Stimulated activated CD4-positive, alpha-beta T cell treated with anti-CD3 and anti-CD28 coated beads, Interleukin-4, amount 100 ng/mL, for 1 hour (primary cell): ENCODE measurements around the gene THSD4.
"Not testable (repeated sequence)": the region's sequence is repeated elsewhere in the genome, so short reads cannot be mapped to it uniquely, and the experiment has no call there.

Experiments
- DNase-seq: peaks from one replicate; pipeline ENCODE4 v3.0.0-alpha.2; 2020

The THSD4 gene

DNA sequence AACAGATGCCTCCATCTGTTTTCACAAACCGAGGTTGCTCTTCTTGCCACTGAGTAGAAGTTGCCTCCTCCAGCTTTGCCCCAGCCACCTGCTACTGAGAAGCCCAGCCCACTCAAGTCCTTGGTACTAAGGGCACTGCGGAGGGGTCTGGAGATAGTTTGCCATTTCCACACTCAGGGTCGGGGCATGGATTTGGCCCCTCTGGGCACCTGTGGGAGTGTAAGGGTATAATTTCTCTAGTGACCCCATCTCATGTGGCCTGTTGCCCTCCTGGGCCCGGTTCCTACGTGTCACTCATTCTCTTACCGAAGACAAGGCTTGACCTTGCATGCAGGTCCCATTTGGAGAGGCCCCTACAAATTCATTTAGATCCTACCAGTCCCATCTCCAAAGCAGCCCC is 79.0 kb downstream of the THSD4 start:
- no peak for DNase-seq

DNA sequence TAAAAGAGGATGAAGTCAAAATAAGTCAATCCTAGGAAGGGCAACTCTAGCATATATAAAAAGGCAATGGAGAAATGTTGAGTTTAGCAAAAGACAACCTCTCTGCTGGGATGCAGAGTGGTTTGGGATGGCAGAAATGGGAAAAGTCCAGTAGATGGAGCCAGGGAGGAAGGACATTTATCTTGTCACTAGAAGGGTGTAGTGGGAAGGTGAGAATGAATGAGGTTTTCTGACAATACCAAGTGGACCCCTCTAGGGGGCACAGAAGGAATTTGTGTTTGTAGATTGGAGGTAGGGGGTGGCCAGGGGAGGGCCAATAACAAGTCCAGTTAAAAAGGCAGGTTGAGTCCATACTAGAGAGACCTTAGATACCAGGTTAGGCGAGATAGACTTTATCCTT is 80.0 kb downstream of the THSD4 start:
- no peak for DNase-seq

DNA sequence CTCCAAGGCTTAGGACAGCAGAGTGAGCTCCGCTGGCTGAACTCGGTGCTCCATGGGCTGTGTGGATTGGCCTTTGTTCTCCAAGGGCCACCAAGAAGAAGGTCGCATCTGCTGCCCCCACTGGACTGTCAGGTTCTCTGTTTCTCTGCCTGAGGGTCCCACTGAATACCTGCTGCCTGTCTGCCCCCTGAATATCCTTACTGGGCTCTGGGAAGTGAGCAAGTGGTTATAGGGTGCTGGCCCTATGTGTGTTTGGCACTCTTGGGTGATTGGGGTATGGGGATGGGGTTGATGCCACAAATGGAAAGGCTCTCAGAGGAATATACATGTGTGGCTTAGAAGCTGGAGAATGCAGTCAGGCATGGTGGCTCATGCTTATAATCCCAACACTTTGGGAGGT is 82.3 kb downstream of the THSD4 start:
- DNase-seq = no peak

DNA sequence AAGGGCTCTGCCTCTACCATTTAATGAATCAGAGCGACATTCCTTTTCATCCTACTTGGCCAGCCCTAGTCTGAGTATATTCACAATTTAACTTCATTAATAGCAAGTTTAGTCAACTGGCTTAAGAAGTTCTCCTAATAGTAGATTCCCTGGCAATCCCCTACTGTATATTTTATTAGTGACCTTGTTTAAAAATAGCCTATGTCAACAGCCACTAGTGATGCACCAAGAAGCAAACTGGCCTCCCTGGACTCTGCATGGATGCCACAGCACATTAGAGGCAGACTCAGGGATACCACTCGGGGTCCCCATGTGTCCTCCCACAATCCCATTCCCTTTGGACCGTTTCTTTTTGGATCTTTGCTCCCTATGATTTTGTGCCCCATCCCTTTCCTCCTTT is 83.6 kb downstream of the THSD4 start:
- DNase-seq = no peak

DNA sequence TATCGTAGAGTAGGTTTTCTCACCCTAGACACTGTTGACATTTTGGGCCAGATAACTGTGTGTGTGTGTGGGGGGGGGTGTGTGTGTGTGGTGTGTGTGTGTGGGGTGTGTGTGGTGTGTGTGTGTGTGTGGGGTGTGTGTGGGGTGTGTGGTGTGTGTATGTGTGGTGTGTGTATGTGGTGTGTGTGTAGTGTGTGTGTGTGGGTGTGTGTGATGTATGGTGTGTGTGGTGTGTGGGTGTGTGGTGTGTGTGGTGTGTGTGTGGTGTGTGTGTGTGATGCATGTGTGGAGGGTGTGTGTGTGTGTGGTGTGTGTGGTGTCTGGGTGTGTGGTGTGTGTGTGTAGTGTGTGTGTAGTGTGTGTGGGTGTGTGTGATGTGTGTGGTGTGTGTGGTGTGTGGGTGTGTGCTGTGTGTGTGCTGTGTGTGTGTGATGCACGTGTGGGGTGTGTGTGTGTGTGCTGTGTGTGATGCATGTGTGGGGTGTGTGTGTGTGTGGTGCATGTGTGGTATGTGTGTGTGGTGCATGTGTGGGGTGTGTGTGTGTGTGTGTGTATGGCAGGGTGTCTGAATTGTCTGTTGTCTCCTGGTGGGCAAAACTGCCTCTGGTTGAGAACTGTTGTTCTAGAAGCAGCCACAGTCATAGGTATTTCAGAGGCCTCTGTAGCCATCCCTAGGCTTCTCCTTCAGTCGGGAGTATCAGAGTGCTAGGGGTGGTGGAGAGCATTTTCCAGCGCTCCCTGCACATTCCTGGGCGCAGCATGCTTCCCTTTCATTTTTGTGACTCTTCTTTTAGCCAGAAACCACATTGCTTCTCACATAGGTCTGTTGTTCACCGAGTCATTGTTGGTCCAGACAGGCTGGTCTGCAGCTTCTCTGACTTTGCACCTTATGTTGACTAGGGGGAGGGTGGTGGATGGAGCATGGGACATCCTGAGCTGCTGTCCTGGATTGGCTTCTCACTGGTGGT is 84.4 kb downstream of the THSD4 start:
- no peak for DNase-seq

DNA sequence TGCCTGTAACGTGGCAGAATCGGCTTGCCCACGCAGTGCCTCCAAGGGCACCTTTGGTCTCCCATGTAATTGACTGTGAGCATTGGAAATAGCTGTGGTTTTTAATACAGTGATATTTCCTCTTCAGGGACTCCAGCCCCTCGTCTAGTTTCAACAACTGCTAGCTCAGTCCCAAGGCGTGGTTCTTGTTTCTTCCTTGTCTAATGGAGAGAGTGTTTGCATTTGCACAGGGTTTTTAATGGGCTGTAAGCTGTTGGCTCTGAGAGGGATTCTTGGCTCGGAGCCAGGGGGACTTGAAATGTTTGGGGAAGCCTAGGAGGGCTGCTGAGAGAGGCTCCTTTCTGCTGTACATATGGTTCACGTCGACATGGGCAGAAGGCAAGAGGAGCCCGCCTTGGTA is 86.2 kb downstream of the THSD4 start:
- DNase-seq = no peak

DNA sequence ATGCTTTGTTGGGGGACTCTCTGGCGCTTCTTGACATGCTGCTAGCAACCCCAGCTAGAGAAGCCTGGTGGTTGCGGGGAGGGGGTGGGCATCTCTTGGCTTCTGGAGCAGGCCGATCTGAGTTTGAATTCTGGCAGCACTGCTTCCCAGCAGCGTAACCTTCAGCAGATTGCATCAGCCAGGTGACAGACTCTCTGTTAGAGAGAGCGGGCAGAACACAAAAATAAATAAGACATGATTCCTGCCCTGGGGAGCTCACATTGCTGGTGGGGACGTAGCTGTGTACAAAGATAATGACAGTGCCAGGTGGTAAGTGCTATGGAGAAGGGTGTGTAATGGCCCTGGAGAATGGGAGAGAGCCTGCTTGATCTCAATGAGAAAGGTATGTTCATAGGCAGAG is 87.4 kb downstream of the THSD4 start:
- DNase-seq = no peak

DNA sequence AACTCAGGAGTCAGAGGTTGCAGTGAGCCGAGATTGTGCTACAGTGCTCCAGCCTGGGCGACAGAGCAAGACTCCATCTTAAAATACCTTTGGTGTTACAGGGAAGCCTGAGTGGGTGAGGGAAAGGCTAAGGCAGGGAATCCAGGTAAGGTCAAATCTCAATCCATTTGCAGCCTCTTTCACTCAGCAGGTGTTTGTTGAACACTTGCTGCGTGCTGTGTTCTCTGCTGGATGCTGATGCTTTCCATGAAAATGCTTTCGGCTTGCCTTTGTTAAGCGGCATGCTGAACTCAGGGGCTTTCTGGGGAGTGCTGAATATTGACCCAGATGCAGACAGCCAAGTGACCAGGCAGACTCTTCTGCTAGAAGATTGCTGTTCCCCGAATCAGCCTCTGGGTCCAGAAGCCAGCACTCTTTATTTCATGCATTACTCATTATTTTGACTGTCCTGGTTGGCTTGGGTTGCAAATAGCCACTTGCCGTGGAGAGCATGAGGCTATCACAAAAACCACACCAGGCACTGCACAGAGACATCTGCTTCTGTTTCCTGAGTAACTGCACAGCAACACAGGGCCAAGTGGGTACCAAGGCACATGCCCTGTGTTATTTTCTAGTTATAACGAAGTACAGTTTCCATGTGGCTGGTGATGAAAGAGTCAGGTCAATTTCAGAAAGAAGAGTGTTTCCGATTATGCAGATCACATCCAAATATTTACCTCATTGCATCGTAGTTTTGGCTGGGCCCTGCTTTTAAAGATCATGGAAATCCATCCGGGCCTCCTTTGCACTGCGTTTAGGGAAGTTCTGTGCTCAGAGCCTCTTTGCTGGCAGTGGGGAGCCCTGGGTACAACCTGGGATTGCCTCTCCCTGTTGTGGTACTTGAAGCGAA is 88.6 kb downstream of the THSD4 start:
- DNase-seq = no peak

DNA sequence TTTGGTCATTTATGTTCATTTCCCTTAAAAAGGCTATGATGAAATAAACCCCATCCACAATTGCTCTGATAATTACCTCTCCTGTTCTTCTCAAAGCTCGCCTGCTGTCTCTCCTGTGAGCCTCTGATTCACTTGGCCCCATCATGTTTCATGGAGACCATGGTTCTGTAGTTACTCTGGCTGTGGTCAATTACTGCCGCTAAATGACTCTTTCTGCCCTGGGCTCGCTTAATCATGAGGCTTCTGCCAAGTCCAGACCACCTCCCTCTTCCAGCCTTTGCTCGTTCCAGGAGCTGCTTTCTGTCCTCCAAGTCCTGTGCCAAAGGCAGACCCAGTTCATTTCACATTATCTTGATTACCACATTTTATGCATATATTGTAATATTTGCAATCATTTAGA is 91.9 kb downstream of the THSD4 start:
- no peak for DNase-seq

DNA sequence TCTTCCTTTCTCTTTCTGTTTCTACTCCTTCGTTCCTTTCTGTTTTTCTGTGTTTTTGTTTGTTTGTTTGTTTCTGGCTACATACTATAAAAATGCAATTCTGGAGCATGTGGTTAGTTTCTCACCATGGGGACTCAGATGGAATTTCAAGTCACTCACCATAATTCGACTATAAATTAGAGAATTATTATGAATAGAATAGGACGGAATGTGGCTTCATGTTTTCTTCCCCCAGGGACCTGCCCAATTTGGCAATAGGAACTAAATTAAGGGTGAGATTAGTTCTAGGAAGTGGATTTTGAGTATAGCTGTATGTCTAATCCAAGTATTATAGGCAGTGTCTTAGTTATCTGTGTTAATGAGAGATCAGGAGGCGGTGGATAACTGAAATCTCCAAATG is 96.9 kb downstream of the THSD4 start:
- DNase-seq = no peak

DNA sequence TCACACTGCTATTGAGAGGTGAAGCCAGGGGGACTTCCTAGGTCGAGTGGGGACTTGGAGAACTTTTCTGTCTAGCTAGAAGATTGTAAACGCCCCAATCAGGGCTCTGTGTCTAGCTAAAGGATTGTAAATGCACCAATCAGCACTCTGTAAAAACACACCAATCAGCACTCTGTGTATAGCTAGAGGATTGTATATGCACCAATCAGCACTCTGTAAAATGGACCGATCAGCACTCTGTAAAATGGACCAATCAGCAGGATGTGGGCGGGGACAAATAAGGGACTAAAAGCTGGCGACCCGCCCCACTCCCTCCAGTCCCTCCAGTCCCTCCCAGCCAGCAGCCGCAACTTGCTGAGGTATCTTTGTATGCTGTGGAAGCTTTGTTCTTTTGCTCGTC is 98.7 kb downstream of the THSD4 start:
- DNase-seq = not testable (repeated sequence)

DNA sequence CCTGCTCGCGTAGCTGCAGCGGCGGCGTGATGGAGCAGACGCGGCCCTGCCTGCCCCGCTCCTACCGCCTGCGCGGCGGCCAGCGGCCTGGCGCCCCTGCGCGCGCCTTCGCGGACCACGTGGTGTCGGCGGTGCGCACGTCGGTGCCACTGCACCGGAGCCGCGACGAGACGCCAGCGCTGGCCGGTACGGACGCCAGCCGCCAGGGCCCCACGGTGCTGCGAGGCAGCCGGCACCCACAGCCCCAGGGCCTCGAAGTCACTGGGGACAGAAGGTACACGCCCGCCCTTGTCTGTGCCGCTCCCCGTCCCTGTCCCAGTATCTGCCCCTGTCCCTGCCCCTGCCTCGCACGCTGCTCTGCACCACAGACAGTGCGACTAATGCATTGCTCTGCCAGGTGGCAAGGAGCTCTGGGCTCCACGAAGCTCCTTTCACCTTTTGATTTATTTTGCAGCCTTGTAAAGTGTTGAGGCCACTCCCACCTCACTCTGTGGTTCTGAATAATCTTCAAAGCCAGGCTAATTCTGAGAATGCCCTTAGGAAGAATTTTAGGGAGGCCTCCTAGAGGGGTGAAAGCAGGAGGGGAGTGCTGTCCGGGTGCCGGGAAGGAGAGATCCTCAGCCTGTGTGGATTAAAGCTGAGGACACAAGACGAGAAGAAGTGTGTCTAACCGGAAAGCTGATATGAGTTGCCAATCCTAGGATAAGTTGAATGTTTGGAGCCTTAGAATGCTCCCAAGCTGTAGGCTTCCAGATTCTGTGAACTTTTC is 100.0 kb downstream of the THSD4 start:
- DNase-seq = no peak

DNA sequence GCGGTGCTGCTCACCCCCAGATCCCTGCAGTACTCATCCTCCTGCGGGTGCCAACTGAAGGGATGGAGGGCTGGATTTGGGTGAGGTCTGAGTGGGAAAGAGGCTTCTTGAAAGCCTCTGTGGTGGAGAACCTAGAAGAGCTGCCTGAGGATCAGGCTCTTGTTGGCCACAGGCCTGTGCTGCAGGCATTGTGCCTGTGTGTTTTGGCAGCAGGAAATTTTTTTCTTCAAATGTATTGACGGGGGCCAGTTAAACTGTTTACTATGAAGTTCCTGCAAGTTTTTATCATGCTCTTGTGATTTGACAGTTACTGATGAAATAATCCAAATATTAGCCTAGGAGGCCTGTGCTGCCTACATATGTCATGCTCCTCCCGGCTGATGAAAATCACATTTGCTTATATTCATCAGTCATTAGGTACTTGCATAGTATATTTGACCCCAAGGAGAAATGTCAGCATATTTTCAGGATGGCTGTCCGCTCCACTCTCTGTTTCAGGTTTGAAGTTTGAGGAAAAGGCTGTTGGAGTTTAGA is 103.1 kb downstream of the THSD4 start:
- no peak for DNase-seq

DNA sequence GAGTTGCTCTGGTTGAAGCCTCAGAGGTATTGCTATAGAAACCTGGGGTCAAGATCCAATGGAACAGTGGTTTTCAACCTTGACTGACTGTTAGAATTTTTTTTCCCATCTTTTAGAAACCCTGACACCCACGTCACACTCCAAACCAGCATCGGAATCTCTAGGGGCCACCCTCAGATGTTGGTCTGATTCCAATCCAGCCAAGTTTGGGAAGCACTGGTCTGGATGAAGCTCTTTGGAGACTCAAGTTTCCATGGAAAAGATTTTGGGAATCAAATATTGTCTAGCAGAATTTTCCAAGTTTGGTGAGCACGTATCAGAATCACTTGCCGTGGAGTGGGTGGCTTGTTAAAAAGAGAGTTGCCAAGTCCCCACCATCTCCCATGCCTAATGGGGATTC is 103.8 kb downstream of the THSD4 start:
- no peak for DNase-seq

DNA sequence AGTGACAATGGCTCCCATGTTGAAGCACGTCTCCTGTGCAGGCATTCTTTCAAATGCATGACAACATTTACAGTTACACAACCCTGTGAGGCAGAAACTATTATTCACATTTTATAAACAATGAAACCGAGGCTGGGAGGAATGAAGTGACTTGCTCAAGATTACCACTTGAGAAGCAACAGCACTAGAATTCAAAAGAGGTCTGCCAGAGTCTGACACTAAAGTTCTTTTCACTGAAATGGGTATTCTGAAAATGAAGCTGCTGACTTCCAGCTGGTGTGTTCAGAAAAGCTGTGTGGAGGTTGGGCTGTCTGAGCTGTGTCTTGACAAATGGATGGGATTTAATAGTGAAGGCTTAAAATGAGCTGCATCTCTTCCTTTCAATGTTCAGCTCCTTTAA is 104.4 kb downstream of the THSD4 start:
- no peak for DNase-seq

DNA sequence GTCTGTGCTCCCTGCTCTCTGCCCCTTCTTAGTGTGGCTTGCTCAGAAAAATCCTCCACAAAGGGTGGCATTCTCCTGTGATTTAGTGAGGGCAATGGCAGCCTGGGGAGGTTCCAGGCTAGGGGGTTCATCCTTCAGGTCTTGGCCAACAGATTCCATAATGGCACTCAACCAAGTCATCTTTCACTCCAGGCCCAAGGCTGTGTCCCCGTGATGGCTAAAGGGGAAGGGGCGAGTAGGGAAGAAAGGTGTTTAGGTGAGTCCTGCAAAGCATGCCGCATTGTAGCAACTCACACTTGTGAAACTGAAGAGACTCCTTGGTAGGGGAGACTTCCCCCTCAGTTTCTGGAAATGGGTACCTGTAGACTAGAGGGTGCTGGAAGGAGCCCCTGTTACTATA is 105.6 kb downstream of the THSD4 start:
- no peak for DNase-seq

DNA sequence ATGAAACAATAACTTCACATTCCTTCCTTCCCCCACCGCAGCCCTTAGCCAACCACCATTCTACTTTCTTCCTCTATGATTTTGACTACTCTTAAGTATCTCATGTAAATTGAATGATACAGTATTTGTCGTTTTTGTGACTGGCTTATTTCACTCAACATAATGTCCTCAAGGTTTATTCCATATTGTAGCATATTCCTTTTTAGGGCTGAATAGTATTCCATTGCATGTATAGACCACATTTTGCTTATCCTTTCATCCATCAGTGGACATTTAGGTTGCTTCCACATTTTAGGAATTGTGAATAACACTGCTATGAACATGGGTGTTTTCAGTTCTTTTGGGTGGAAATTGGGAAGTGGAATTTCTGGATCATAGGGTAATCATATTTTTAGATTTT is 106.1 kb downstream of the THSD4 start:
- no peak for DNase-seq

DNA sequence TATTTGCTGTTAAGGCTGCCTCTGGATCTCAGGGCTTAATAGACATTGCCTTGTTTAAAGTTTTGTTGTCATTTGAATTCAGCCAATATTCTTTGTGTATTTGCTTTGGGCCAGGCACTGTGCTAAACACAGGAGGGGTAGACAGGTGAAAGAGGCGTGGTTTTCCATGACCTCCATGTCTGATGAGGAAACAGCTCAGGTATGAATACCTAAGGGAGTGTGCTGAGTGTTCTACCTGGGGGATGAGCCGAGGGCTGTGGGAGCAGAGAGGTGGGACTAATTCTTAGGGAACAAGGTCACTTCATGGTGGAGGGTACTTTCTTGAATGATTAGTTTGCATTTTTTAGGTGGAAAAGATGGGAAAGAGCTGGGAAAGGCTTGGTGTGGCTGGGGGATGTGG is 108.2 kb downstream of the THSD4 start:
- DNase-seq = no peak

DNA sequence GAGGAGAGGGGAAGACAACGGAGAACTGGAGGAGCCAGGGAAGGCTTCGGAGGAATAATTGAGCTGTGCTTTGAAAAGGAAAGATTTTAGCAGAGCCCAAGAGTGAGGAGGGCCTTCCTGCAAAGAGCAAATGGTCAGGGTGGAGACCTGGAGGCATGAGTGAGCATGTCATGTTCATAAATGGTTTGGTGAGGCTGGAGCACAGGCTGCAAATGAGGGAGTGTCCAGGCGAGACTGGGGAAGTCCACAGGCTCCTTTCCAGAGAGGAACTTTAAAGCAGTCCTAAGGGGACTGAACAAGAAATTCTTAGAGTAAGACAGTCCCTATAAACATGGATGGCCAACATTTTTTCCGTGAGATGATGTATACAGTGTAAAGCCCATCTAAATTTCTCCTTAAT is 108.8 kb downstream of the THSD4 start:
- DNase-seq = no peak

DNA sequence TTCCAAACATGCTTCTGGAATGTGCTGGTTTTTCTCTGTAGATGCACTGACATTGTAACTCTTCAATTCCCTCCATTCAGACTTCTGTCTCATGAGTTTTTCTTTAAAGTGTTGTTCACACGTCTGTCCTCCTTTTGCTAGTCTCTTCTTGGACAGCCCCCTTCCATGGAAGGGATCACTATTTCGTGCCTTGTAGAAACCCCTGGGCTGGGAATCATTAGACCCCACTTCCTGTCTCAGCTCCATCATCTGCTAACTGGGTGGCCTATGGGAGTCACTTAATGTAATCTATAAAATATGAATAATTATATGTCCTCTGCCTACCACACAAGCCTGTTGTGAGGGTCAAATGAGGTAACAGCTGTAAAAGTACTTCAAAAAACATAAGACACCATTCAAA is 110.6 kb downstream of the THSD4 start:
- no peak for DNase-seq

DNA sequence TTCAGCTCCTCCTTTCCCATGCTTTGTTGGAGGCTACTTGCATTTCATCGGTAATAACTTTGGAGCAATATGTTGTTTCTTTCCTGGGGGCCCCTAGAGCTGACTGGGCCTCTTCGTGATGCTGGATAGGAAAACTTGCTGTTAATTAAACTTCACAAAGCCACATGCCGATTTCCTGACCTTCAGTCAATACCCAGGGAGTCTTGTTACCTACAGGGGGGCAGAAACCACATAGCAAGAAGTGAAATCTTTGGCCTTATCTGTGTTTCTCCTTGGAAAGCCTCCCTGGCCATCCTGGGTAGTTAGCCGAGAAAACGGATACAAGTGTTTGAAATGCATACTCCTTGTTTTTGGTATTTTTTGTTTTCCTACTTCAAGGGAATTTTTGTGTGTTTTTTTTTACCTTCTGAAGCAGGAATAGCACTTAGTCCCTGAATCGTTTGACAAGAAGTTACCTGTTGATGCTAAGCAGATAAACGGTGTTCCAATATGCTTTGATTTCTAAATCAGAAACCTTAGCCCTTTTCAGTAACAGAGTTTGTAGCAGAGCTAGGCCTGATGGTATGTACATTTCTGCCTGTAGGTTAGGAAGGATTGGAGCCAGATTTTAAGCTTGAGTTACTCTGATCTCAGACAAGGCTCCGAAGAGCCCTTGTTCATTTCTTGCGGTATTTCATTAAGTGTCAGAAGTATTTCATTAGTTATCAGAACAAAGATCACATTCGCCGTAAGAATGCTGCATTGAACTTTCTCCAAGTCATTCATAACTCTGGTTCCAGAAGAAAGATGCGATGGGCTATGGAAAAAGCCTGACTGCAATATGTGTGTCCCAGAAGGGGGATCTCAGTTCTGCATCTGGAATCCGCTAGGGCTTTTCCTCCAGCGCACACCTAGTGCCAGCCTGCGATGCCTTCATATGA is 111.5 kb downstream of the THSD4 start:
- DNase-seq = no peak

DNA sequence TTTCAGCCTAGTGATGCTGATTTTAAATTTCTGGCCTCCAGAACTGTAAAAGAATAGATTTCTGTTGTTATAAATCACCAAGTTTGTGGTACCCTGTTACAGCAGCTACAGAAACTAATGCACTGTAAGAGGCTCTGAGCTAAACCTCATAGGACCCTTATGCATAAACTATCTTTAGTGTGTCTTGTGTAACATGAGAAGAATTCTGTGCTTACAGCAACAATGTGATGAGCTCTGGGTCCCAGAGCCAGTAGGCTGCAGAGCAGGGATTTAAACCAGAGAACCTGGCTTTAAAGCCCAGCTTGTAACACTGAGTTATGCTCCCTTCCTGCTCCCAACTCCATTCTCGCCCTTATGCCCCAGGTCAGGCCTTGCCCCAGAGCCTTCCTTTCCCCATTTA is 113.1 kb downstream of the THSD4 start:
- no peak for DNase-seq
